PC-3 (cell line): ENCODE measurements around the gene RALA.

ENCODE experiments used
- EZH2 ChIP-seq: fragments of 300-600 bp; sonication (generic); IDR thresholded peaks from one replicate; pipeline ENCODE4 v1.6.1; 2017; ENCODE audit warnings: antibody characterized with exemption, mild to moderate bottlenecking, low read length; ENCODE audit not compliant: unreplicated experiment
- TF ChIP-seq, protein P1 (sequence below): fragments of 300-600 bp; sonication (generic); conservative IDR thresholded peaks from 2 replicates; pipeline ENCODE4 v1.5.1; 2017; ENCODE audit warnings: antibody characterized with exemption, low read depth, mild to moderate bottlenecking, low read length

DNA sequence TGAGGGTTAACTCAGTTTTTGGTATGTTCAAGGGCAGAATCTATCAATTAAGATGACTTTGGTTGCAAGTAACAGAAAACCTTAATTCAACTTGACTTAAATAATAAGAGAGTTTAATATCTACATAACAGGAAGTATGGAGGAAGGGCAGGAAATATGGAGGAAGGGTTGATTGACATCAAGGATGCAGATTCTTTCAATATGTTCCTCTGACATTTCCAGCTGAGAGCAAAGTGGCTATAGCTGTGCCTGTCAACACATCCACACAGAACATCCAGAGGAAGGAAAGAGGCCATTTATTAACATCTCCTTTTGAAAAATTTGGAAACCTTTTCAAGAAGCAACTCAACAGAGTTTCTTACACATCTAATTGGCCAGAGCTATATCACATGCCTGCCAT, 19.4 kb upstream of the RALA start:
- TF ChIP-seq EZH2, result no peak
- TF ChIP-seq, protein P1, sequence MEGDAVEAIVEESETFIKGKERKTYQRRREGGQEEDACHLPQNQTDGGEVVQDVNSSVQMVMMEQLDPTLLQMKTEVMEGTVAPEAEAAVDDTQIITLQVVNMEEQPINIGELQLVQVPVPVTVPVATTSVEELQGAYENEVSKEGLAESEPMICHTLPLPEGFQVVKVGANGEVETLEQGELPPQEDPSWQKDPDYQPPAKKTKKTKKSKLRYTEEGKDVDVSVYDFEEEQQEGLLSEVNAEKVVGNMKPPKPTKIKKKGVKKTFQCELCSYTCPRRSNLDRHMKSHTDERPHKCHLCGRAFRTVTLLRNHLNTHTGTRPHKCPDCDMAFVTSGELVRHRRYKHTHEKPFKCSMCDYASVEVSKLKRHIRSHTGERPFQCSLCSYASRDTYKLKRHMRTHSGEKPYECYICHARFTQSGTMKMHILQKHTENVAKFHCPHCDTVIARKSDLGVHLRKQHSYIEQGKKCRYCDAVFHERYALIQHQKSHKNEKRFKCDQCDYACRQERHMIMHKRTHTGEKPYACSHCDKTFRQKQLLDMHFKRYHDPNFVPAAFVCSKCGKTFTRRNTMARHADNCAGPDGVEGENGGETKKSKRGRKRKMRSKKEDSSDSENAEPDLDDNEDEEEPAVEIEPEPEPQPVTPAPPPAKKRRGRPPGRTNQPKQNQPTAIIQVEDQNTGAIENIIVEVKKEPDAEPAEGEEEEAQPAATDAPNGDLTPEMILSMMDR, result no peak
